Parathyroid adenoma (tissue), 2 donors: ENCODE data around the gene ZNF292.

ENCODE experiments used
- H2AFZ ChIP-seq: fragments of 300-600 bp; sonication (generic); one replicate; pipeline ENCODE4 v1.7.0; 2017; ENCODE audit warnings: antibody characterized with exemption, mild to moderate bottlenecking
- H3K27ac ChIP-seq: fragments of 300-600 bp; sonication (generic); one replicate; pipeline ENCODE4 v1.7.0; 2017
- H3K27me3 ChIP-seq: fragments of 300-600 bp; sonication (generic); one replicate; pipeline ENCODE4 v1.7.0; 2017; ENCODE audit warnings: low read length; ENCODE audit not compliant: control insufficient read depth, insufficient read depth
- H3K36me3 ChIP-seq: fragments of 300-600 bp; sonication (generic); one replicate; pipeline ENCODE4 v1.7.0; 2017; ENCODE audit warnings: low read length; ENCODE audit not compliant: control insufficient read depth, insufficient read depth
- H3K4me1 ChIP-seq: fragments of 300-600 bp; sonication (generic); one replicate; pipeline ENCODE4 v1.7.0; 2017; ENCODE audit warnings: control low read depth
- H3K4me2 ChIP-seq: fragments of 300-600 bp; sonication (generic); one replicate; pipeline ENCODE4 v1.7.0; 2017; ENCODE audit warnings: low read length
- H3K4me3 ChIP-seq: fragments of 300-600 bp; sonication (generic); one replicate; pipeline ENCODE4 v1.7.0; 2017; ENCODE audit warnings: low read depth, low read length
- H3K79me2 ChIP-seq: fragments of 300-600 bp; sonication (generic); one replicate; pipeline ENCODE4 v1.7.0; 2017; ENCODE audit warnings: control low read depth
- H3K9ac ChIP-seq: fragments of 300-600 bp; sonication (generic); one replicate; pipeline ENCODE4 v1.7.0; 2017; ENCODE audit warnings: mild to moderate bottlenecking
- H3K9me3 ChIP-seq: fragments of 300-600 bp; sonication (generic); one replicate; pipeline ENCODE4 v1.7.0; 2017; ENCODE audit warnings: low read length; ENCODE audit not compliant: control insufficient read depth
- CTCF ChIP-seq: fragments of 300-600 bp; sonication (generic); IDR thresholded peaks from one replicate; pipeline ENCODE4 v1.7.0; 2017; ENCODE audit warnings: antibody characterized with exemption, mild to moderate bottlenecking
- donor health status: primary hyperparathyroidism.

ZNF292 gene

DNA sequence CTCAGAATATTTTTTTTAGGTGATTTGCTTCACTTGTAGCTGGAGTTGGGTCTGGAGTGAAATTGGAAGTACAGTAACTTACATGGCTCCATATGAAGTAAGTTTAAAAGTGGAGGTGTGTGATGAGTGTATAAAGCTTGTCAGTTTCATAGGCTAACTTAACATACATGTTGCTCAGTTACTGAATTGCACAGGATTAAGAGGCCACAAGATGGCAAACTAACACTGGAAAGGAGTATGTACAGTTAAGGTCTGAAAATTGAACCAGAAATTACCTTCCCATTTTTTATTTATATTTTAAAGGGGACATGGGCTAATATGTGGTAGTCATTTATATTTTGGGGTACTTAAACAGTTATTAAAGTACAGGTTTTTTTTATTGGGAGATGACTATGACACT, 121.8 kb downstream of the ZNF292 start:
- H3K27ac ChIP-seq, result no peak overlapping the region
- H2AFZ ChIP-seq, result no peak overlapping the region
- H3K36me3 ChIP-seq, result no peaks in the 10 kb centered on the region
- H3K4me3 ChIP-seq, result no peak overlapping the region
- no peaks in the 10 kb centered on the region for H3K79me2 ChIP-seq
- H3K4me1 ChIP-seq, result no peaks in the 10 kb centered on the region
- H3K9ac ChIP-seq, result no peak overlapping the region
- TF ChIP-seq CTCF, result peak; percentile 10
- H3K27me3 ChIP-seq, result no peaks in the 10 kb centered on the region
- no peaks in the 10 kb centered on the region for H3K9me3 ChIP-seq
- H3K4me2 ChIP-seq, result no peak overlapping the region

GRCh38 chr6:87279196-87279595, 123.8 kb downstream of the ZNF292 start:
- no peak overlapping the region for H3K4me3 ChIP-seq
- H3K4me1 ChIP-seq, result no peaks in the 10 kb centered on the region
- H2AFZ ChIP-seq, result no peak overlapping the region
- H3K79me2 ChIP-seq, result no peaks in the 10 kb centered on the region
- TF ChIP-seq CTCF, result no peak
- no peak overlapping the region for H3K9ac ChIP-seq
- H3K27me3 ChIP-seq, result no peaks in the 10 kb centered on the region
- no peaks in the 10 kb centered on the region for H3K36me3 ChIP-seq
- no peaks in the 10 kb centered on the region for H3K9me3 ChIP-seq
- no peak overlapping the region for H3K27ac ChIP-seq
- H3K4me2 ChIP-seq, result no peak overlapping the region

DNA sequence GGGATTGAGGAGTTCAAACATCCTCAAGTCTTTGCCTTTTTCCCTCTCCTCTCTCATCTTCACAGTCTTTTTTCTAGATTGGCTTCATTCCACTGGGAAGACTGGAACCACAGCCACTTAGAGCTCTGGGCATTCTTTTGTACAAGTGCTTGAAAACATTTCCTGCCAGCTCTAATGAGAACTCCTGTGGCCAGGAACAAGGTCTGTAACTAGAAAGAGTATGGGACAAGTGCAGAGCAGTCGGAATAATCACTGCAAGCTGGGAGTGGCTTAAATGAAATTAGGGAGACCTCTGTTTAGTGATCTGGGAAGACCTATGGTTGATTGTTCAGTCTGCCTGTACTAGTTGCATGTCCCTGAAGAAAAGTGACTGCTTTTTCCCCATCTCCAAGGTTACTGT, 126.1 kb downstream of the ZNF292 start:
- no peaks in the 10 kb centered on the region for H3K9me3 ChIP-seq
- no peak overlapping the region for H3K9ac ChIP-seq
- no peak overlapping the region for H3K4me3 ChIP-seq
- TF ChIP-seq CTCF, result no peak
- H3K4me1 ChIP-seq, result no peaks in the 10 kb centered on the region
- no peak overlapping the region for H3K4me2 ChIP-seq
- no peaks in the 10 kb centered on the region for H3K27me3 ChIP-seq
- no peak overlapping the region for H2AFZ ChIP-seq
- H3K36me3 ChIP-seq, result no peaks in the 10 kb centered on the region
- H3K79me2 ChIP-seq, result no peaks in the 10 kb centered on the region
- no peak overlapping the region for H3K27ac ChIP-seq

DNA sequence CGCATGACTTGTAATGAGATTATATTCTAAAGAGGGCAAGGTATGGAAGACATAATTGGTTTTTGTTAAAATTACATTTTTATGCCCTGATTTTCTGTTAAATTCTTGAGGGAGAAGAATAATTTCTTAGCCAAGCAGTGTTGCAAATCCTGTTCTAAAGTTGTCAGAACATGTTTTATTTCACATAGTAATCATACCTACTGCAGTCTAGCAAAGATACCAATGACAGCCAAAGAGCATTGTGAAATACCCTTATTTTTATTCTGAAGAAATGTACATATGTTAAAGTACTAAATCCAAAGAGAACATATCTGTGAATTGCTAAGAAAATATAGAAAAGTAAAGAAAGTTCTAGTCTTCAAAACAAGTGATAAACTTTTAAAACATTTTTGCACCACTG, 127.4 kb downstream of the ZNF292 start:
- Histone ChIP-seq H3K4me2 (no peak overlapping the region), H3K4me1 (no peaks in the 10 kb centered on the region), H3K36me3 (no peaks in the 10 kb centered on the region), H3K4me3 (no peak overlapping the region), H3K9ac (no peak overlapping the region), H3K9me3 (no peaks in the 10 kb centered on the region), H2AFZ (no peak overlapping the region), H3K27me3 (no peaks in the 10 kb centered on the region), H3K27ac (no peak overlapping the region), H3K79me2 (no peaks in the 10 kb centered on the region)
- no peak for TF ChIP-seq CTCF

DNA sequence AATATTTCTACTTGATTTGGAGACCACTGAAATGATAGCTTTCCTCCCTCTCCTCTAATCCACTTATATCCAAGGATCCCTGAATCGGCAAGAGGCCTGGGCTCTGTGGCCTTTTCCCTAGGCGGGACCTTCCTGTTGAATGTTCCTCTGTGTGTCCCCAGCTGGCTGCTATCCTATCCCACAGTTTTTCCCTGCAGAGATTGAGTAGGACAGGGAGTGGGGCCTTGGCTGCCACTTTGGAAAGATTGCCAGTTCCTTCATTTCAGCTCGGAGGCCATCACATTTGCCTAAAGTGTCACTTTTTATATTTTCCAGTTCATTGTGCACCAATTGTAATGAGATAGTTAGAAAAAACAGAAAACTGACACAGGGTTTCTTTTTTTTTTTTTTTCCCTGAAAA, 128.1 kb downstream of the ZNF292 start:
- no peaks in the 10 kb centered on the region for H3K79me2 ChIP-seq
- no peaks in the 10 kb centered on the region for H3K4me1 ChIP-seq
- no peaks in the 10 kb centered on the region for H3K9me3 ChIP-seq
- no peaks in the 10 kb centered on the region for H3K36me3 ChIP-seq
- no peak overlapping the region for H3K9ac ChIP-seq
- H3K27me3 ChIP-seq, result no peaks in the 10 kb centered on the region
- H2AFZ ChIP-seq, result no peak overlapping the region
- H3K4me2 ChIP-seq, result no peak overlapping the region
- H3K27ac ChIP-seq, result no peak overlapping the region
- H3K4me3 ChIP-seq, result no peak overlapping the region
- TF ChIP-seq CTCF, result no peak
